GM18526 (cell line): ENCODE results near the gene NCK1.

Experiments used
- POLR2A ChIP-seq: IDR thresholded peaks from 3 replicates; pipeline ENCODE4 v1.6.1; 2011; ENCODE audit not compliant: insufficient read length; ENCODE audit errors: extremely low read depth

Gene NCK1

GRCh38 chr3:136842294-136842693 is 19.7 kb upstream of the NCK1 start:
- no peak for TF ChIP-seq POLR2A

- no peak for TF ChIP-seq POLR2A
Measured at GRCh38 chr3:136844724-136845123, 17.3 kb upstream of the NCK1 start.

- TF ChIP-seq POLR2A, result no peak
Measured at GRCh38 chr3:136852180-136852579, 9.8 kb upstream of the NCK1 start.

GRCh38 chr3:136856665-136857064 is 5.3 kb upstream of the NCK1 start:
- no peak for TF ChIP-seq POLR2A

GRCh38 chr3:136858381-136858780 is 3.6 kb upstream of the NCK1 start:
- TF ChIP-seq POLR2A, result no peak

GRCh38 chr3:136860541-136860940 is 1.5 kb upstream of the NCK1 start:
- TF ChIP-seq POLR2A, result no peak

GRCh38 chr3:136862617-136863322 is 762 bp downstream of the NCK1 start:
- TF ChIP-seq POLR2A, result no peak

- no peak for TF ChIP-seq POLR2A
Measured at GRCh38 chr3:136869282-136869681, 7.3 kb downstream of the NCK1 start.

GRCh38 chr3:136882571-136882970 is 20.6 kb downstream of the NCK1 start:
- no peak for TF ChIP-seq POLR2A

- no peak for TF ChIP-seq POLR2A
Measured at GRCh38 chr3:136883967-136884720, 22.1 kb downstream of the NCK1 start.

GRCh38 chr3:136885357-136886213 is 23.6 kb downstream of the NCK1 start:
- TF ChIP-seq POLR2A, result no peak

- TF ChIP-seq POLR2A, result no peak
Measured at GRCh38 chr3:136889947-136890346, 27.9 kb downstream of the NCK1 start.

- TF ChIP-seq POLR2A, result no peak
Measured at GRCh38 chr3:136891934-136892855, 30.2 kb downstream of the NCK1 start.

- no peak for TF ChIP-seq POLR2A
Measured at GRCh38 chr3:136893848-136894443, 31.9 kb downstream of the NCK1 start.
